A673 (cell line): ENCODE data around the gene GDPD5. TPM values are rescaled to one million over a fixed set of nuclear protein-coding genes. Genes with fewer than 3 reads are reported as not detected.
A peak's percentile ranks its signal among the peaks of the same experiment; 100 is the strongest.

Source experiments
- Bru-seq: library from RNA; stranded (reverse); fragments of 400-500 nt; gene quantifications from one replicate; lab custom pipeline; 2021; lab: Mats Ljungman, UMichigan
- BruChase-seq, 2 experiments: library from RNA; stranded (reverse); fragments of 400-500 nt; gene quantifications; one replicate each; lab custom pipeline; 2021; lab: Mats Ljungman, UMichigan
- BruUV-seq: library from RNA; stranded (reverse); fragments of 400-500 nt; replicated peaks from 2 replicates; lab custom pipeline; 2021; lab: Mats Ljungman, UMichigan
- CTCF ChIA-PET: fragments of 300-600 bp; sonication (Branson Sonifier 250); formaldehyde crosslinking; loops from one replicate; lab custom pipeline; 2022; ENCODE audit warnings: antibody characterized with exemption; lab: Charles Lee
- POLR2A ChIA-PET: fragments of 300-600 bp; sonication (Branson Sonifier 250); formaldehyde crosslinking; loops from one replicate; lab custom pipeline; 2022; ENCODE audit warnings: antibody characterized with exemption; ENCODE audit not compliant: low non-redundant PET; lab: Charles Lee
- DNase-seq: peaks from one replicate; pipeline ENCODE4 v3.0.0-alpha.2; 2015; ENCODE audit warnings: low spot score
- H3K27ac ChIP-seq: fragments of 200-600 bp; sonication (generic); 2 replicates; pipeline ENCODE4 v1.5.1; 2016; ENCODE audit warnings: mixed run types, low read depth, mild to moderate bottlenecking, mixed read lengths, antibody characterized with exemption, low read length; ENCODE audit not compliant: poor library complexity, severe bottlenecking
- H3K27me3 ChIP-seq: fragments of 200-600 bp; sonication (generic); replicated peaks from 2 replicates; pipeline ENCODE4 v1.6.1; 2017; ENCODE audit warnings: mixed run types, low read depth, mild to moderate bottlenecking, mixed read lengths, antibody characterized with exemption, low read length; ENCODE audit not compliant: insufficient read depth, poor library complexity
- H3K36me3 ChIP-seq: fragments of 200-600 bp; sonication (generic); 2 replicates; pipeline ENCODE4 v1.6.1; 2016; ENCODE audit warnings: mixed run types, mild to moderate bottlenecking, mixed read lengths, antibody characterized with exemption, low read length; ENCODE audit not compliant: insufficient read depth, poor library complexity, severe bottlenecking
- H3K4me1 ChIP-seq: fragments of 200-600 bp; sonication (generic); 2 replicates; pipeline ENCODE4 v1.6.1; 2017; ENCODE audit warnings: mixed run types, mild to moderate bottlenecking, mixed read lengths, antibody characterized with exemption, low read length; ENCODE audit not compliant: insufficient read depth, poor library complexity, severe bottlenecking
- H3K4me3 ChIP-seq: fragments of 200-600 bp; sonication (generic); 2 replicates; pipeline ENCODE4 v1.5.1; 2016; ENCODE audit warnings: low read depth, mixed run types, mild to moderate bottlenecking, mixed read lengths, low read length; ENCODE audit not compliant: poor library complexity, severe bottlenecking
- H3K9me3 ChIP-seq: fragments of 200-600 bp; sonication (generic); 2 replicates; pipeline ENCODE4 v1.6.1; 2016; ENCODE audit warnings: mixed run types, low read depth, mild to moderate bottlenecking, mixed read lengths, antibody characterized with exemption, low read length; ENCODE audit not compliant: poor library complexity, severe bottlenecking
- CTCF ChIP-seq: fragments of 300-800, 200-600 bp; sonication (generic); conservative IDR thresholded peaks from 2 replicates; pipeline ENCODE4 v1.5.1; 2017; ENCODE audit warnings: low read depth, mild to moderate bottlenecking, antibody characterized with exemption, low read length, moderate library complexity, mixed read lengths
- EZH2 ChIP-seq: fragments of 200-600 bp; sonication (generic); IDR thresholded peaks from 2 replicates; pipeline ENCODE4 v1.6.1; 2017; ENCODE audit warnings: borderline replicate concordance, low read depth, mild to moderate bottlenecking, mixed read lengths, antibody characterized with exemption, low read length; ENCODE audit not compliant: poor library complexity, severe bottlenecking
- intact Hi-C: fragments of 100-400 bp; cut with micrococcal nuclease; formaldehyde crosslinking; loops from one replicate; pipeline ENCODE4 v1.10.0; 2022; ENCODE audit not compliant: unreplicated experiment
- long read RNA-seq: library from polyadenylated mRNA; stranded (forward); transcript quantifications from one replicate; pipeline ENCODE4 v2.0.0, GENCODE V29; 2022
- total RNA-seq: library from RNA; stranded (reverse); gene quantifications from 2 replicates; pipeline ENCODE4 v1.2.3, GENCODE V29; 2021

Gene GDPD5, protein sequence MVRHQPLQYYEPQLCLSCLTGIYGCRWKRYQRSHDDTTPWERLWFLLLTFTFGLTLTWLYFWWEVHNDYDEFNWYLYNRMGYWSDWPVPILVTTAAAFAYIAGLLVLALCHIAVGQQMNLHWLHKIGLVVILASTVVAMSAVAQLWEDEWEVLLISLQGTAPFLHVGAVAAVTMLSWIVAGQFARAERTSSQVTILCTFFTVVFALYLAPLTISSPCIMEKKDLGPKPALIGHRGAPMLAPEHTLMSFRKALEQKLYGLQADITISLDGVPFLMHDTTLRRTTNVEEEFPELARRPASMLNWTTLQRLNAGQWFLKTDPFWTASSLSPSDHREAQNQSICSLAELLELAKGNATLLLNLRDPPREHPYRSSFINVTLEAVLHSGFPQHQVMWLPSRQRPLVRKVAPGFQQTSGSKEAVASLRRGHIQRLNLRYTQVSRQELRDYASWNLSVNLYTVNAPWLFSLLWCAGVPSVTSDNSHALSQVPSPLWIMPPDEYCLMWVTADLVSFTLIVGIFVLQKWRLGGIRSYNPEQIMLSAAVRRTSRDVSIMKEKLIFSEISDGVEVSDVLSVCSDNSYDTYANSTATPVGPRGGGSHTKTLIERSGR
- total RNA-seq (1.4 and 3.5 TPM in 2 replicates), Bru-seq, nascent RNA (percentile 18 among the genes with signal in this experiment), BruChase-seq, experiment 1, labeled RNA remaining after a 2-hour chase (percentile 22 among the genes with signal in this experiment), BruChase-seq, experiment 2, labeled RNA remaining after a 6-hour chase (percentile 25 among the genes with signal in this experiment)
- long read RNA-seq, partial matches to known transcripts, result 1 of 4 reads
- long read RNA-seq, other reads (novel, unspliced or antisense), result 3 of 4 reads

DNA sequence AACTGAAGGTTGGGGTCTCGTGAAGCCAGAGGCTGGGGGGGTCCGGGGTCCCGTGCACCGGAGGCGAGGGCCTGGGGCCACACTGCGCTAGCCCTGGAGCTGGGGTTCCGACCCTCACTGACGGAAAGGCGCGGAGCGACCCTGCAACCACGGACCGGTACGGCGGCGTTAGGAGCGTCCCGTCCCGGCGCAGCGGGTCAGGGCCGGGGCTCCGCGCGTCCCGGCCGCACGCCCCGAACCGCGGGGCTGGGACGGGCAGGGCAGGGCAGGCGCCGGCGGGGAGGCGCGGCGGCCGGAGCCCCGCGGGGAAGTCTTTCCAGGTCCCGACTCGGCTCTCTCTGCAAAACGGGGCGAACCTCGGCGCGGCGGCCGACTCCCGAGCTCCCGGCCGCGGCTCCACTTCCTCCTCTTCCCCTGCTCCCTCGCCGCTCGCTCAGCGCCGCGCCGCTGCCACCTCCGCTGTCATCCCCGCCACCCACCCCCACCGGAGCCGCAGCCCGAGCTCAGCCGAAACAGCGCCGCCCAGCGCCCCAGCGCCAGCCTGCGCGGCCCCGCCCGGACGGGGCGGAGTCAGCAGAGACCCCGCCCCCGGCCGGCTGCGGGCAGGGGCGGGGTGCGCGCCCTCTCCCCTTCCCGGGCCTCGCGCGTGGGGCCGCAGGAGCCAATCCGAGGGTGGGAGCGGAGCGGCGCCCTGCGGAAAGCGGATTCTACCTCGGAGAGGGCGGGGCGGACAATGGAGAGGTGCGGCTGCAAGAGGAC is at the start of gene GDPD5:
TSS of gene GDPD5 (minus strand) at position 509 of the 759 bp plus-strand sequence. CDS start 48,206 bp downstream, outside the sequence.
- POLR2A ChIA-PET, result no interaction called here
- TF ChIP-seq CTCF (peak; percentile 61), EZH2 (no peak)

DNA sequence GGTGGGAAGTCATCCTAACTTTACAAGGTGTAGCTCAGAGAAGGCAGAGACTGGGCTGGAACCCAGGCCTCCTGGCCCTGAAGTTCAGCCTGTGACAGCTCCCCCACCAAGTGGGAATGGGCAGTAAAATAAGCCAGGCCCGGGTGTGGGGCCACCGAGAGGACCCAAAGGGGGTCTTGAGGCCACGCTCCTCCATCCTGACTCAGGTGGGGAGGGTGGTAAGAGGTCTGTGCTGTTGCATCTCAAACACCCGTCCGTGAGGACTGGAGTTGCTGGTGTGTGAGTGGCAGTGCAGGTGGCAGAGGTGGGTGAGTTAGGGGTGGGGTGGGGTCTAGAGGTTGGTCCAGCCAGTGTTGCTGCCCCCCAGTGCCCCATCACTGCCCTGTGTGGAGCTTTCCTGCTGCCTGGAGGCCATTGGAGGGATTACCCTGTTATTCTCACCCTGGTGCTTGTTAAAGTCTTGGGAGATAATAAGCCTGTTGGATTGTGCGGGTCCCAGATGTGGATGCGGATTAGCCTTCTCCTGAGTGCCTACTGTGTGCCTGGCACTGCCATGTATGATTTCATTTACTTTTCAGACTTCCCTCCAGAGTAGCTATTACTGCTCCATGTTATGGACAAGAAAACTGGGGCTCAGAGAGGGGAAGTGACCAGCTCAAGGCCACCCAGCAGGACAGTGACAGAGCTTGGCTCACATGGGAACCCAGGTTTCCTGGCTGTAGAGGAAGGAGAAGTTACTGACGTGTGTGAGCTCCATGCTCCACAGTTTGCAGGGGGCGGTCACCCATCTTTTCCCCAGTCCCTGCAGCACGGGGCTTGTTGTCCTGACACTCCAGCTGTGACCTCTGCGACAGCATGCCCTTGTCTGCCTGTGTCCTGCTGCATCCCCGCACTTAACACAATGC is 49.2 kb upstream of the GDPD5 start:
- POLR2A ChIA-PET, result no interaction called here
- Histone ChIP-seq H3K27me3 (no peaks in the 10 kb centered on the region), H3K27ac (peak overlapping the region; percentile 44), H3K9me3 (no peaks in the 10 kb centered on the region), H3K4me3 (no peak overlapping the region), H3K36me3 (peaks cover 43% of the 10 kb centered on the region), H3K4me1 (peaks cover 2% of the 10 kb centered on the region)
- intact Hi-C loops, result no loop called here
- TF ChIP-seq EZH2 (no peak), CTCF (0 out of 2 replicates have a peak, but pooled peaks have one; percentile 25)
- no TSS peak for BruUV-seq
- CTCF ChIA-PET, result interaction anchor here (0.5 to 0.6 kb wide), 3 partner anchors 15 to 306 kb away, joined by 3 to 10 read pairs (median 5); no protein-coding TSS in a partner anchor
- DNase-seq, result no peak

More for the DNA sequence above, at the start of gene GDPD5:
- no peaks in the 10 kb centered on the region for H3K9me3 ChIP-seq
- CTCF ChIA-PET, result interaction anchor here (0.5 to 1.3 kb wide), 9 partner anchors 29 to 263 kb away, joined by 3 to 9 read pairs (median 3); no protein-coding TSS in a partner anchor
- H3K4me1 ChIP-seq, result peaks cover 8% of the 10 kb centered on the region
- DNase-seq, result peak; percentile 91
- no peaks in the 10 kb centered on the region for H3K36me3 ChIP-seq
- peak within 1 kb of the TSS; percentile 69 for H3K4me3 ChIP-seq
- peak within 1 kb of the TSS; percentile 64 for H3K27ac ChIP-seq
- intact Hi-C loops, result no loop called here
- H3K27me3 ChIP-seq, result peaks cover 15% of the 10 kb centered on the region
- no TSS peak for BruUV-seq
